Activated CD4-positive, alpha-beta T cell treated with anti-CD3 and anti-CD28 coated beads, Interleukin-2, amount 50 U/mL, for 24 hours (primary cell): ENCODE data around the gene CDH23.

Source experiments
- DNase-seq, 2 donors: peaks; one replicate each; pipeline ENCODE4 v3.0.0-alpha.2; 2020; ENCODE audit warnings: low read depth in 1 of 2, low spot score in 1 of 2

Gene CDH23

GRCh38 chr10:71618598-71618997 is 221.9 kb downstream of the CDH23 start:
- no peak for DNase-seq

- no peak for DNase-seq
These were observed 223.9 kb downstream of the CDH23 start for GRCh38 chr10:71620642-71621041.

GRCh38 chr10:71621231-71622153 is 224.8 kb downstream of the CDH23 start:
- DNase-seq = no peak

GRCh38 chr10:71622154-71622526 is 225.4 kb downstream of the CDH23 start:
- no peak for DNase-seq

GRCh38 chr10:71622616-71623015 is 225.9 kb downstream of the CDH23 start:
- no peak for DNase-seq

GRCh38 chr10:71623098-71623985 is 226.6 kb downstream of the CDH23 start:
- DNase-seq = no peak

- no peak for DNase-seq
These were observed 227.2 kb downstream of the CDH23 start for GRCh38 chr10:71623986-71624291.

GRCh38 chr10:71625445-71626175 is 228.9 kb downstream of the CDH23 start:
- DNase-seq = no peak

GRCh38 chr10:71627230-71627939 is 230.7 kb downstream of the CDH23 start:
- DNase-seq = no peak

GRCh38 chr10:71627956-71628355 is 231.2 kb downstream of the CDH23 start:
- no peak for DNase-seq

- DNase-seq = no peak
These were observed 232.4 kb downstream of the CDH23 start for GRCh38 chr10:71629131-71629530.

GRCh38 chr10:71630168-71630567 is 233.4 kb downstream of the CDH23 start:
- DNase-seq = no peak

- no peak for DNase-seq
These were observed 234.5 kb downstream of the CDH23 start for GRCh38 chr10:71631007-71631861.

GRCh38 chr10:71632200-71632820 is 235.6 kb downstream of the CDH23 start:
- DNase-seq = no peak

- no peak for DNase-seq
These were observed 236.3 kb downstream of the CDH23 start for GRCh38 chr10:71632896-71633600.

GRCh38 chr10:71633920-71634319 is 237.2 kb downstream of the CDH23 start:
- DNase-seq = no peak

- DNase-seq = no peak
These were observed 237.9 kb downstream of the CDH23 start for GRCh38 chr10:71634531-71635164.

- no peak for DNase-seq
These were observed 238.6 kb downstream of the CDH23 start for GRCh38 chr10:71635251-71635866.
